Measurements from ENCODE around the gene GAMT. TPM values are rescaled to one million over a fixed set of nuclear protein-coding genes. Genes with fewer than 3 reads are reported as not detected.

GAMT gene
- total and polyA plus RNA-seq, 2 experiments from 2014 or later = 21.5 to 36.9 TPM

DNA sequence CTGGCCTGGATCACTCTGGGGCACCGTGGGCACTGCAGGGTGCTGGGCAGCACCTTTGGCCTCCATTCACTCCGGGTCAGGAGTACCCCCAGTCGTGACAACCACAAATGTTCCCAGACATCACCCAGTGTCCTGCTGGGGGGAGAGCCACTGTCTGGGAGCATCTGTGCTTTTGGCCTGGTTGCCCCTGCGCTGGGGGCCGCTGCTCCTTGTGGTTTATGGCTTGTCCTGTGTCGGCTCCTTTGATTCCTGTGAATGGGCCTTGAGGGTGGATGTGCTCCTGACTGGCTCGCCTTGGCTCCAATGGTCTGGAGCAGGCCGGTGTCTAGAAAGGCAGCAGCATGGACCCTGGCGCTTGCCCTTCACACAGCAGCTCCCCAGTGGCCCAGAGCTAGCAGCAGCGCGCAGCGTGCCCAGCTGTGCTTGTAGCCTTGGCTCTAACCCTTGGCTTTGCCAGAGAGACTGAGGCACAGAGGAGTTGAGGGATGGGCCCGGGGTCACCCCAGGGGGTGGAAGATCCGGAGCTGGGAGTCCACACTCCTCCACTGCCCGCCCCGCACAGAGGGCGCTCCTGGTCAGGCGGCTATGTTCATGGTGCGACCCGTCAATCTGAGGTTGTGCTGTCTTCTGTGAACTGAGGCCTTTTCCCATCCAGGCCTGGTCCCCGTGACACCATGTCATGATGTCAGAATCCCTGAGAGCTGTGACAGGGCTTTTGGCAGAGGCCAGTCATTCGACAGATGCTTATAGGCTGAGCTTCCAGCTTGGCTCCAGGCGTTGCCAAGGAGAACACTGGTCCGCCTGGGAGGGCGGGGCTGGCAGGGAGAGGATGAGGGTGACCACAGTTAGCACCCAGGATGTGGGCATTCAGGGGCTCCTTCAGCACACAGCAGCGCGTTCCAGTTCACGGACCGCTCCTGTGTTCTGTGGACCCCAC, 10.2 kb upstream of the GAMT start (continued):
- TF ChIP-seq, protein P1, sequence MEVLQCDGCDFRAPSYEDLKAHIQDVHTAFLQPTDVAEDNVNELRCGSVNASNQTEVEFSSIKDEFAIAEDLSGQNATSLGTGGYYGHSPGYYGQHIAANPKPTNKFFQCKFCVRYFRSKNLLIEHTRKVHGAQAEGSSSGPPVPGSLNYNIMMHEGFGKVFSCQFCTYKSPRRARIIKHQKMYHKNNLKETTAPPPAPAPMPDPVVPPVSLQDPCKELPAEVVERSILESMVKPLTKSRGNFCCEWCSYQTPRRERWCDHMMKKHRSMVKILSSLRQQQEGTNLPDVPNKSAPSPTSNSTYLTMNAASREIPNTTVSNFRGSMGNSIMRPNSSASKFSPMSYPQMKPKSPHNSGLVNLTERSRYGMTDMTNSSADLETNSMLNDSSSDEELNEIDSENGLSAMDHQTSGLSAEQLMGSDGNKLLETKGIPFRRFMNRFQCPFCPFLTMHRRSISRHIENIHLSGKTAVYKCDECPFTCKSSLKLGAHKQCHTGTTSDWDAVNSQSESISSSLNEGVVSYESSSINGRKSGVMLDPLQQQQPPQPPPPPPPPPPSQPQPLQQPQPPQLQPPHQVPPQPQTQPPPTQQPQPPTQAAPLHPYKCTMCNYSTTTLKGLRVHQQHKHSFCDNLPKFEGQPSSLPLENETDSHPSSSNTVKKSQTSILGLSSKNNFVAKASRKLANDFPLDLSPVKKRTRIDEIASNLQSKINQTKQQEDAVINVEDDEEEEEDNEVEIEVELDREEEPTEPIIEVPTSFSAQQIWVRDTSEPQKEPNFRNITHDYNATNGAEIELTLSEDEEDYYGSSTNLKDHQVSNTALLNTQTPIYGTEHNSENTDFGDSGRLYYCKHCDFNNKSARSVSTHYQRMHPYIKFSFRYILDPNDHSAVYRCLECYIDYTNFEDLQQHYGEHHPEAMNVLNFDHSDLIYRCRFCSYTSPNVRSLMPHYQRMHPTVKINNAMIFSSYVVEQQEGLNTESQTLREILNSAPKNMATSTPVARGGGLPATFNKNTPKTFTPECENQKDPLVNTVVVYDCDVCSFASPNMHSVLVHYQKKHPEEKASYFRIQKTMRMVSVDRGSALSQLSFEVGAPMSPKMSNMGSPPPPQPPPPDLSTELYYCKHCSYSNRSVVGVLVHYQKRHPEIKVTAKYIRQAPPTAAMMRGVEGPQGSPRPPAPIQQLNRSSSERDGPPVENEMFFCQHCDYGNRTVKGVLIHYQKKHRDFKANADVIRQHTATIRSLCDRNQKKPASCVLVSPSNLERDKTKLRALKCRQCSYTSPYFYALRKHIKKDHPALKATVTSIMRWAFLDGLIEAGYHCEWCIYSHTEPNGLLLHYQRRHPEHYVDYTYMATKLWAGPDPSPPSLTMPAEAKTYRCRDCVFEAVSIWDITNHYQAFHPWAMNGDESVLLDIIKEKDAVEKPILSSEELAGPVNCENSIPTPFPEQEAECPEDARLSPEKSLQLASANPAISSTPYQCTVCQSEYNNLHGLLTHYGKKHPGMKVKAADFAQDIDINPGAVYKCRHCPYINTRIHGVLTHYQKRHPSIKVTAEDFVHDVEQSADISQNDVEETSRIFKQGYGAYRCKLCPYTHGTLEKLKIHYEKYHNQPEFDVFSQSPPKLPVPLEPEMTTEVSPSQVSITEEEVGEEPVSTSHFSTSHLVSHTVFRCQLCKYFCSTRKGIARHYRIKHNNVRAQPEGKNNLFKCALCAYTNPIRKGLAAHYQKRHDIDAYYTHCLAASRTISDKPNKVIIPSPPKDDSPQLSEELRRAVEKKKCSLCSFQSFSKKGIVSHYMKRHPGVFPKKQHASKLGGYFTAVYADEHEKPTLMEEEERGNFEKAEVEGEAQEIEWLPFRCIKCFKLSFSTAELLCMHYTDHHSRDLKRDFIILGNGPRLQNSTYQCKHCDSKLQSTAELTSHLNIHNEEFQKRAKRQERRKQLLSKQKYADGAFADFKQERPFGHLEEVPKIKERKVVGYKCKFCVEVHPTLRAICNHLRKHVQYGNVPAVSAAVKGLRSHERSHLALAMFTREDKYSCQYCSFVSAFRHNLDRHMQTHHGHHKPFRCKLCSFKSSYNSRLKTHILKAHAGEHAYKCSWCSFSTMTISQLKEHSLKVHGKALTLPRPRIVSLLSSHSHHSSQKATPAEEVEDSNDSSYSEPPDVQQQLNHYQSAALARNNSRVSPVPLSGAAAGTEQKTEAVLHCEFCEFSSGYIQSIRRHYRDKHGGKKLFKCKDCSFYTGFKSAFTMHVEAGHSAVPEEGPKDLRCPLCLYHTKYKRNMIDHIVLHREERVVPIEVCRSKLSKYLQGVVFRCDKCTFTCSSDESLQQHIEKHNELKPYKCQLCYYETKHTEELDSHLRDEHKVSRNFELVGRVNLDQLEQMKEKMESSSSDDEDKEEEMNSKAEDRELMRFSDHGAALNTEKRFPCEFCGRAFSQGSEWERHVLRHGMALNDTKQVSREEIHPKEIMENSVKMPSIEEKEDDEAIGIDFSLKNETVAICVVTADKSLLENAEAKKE (CRISPR knock-in tag; IDR thresholded peaks at IDR 0.05) = no peak
- TF ChIP-seq ZNF331 (CRISPR knock-in tag; IDR thresholded peaks at IDR 0.05; ENCODE audit: low read depth) = no peak
- TF ChIP-seq, protein P2, sequence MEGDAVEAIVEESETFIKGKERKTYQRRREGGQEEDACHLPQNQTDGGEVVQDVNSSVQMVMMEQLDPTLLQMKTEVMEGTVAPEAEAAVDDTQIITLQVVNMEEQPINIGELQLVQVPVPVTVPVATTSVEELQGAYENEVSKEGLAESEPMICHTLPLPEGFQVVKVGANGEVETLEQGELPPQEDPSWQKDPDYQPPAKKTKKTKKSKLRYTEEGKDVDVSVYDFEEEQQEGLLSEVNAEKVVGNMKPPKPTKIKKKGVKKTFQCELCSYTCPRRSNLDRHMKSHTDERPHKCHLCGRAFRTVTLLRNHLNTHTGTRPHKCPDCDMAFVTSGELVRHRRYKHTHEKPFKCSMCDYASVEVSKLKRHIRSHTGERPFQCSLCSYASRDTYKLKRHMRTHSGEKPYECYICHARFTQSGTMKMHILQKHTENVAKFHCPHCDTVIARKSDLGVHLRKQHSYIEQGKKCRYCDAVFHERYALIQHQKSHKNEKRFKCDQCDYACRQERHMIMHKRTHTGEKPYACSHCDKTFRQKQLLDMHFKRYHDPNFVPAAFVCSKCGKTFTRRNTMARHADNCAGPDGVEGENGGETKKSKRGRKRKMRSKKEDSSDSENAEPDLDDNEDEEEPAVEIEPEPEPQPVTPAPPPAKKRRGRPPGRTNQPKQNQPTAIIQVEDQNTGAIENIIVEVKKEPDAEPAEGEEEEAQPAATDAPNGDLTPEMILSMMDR (conservative IDR thresholded peaks at IDR 0.05; ENCODE audit: low read depth in 2 of 2) = no peak
- TF ChIP-seq EZH2 (IDR thresholded peaks at IDR 0.05; ENCODE audit: low read depth, unreplicated experiment) = no peak
- TF ChIP-seq STAT1 (IDR thresholded peaks at IDR 0.05; ENCODE audit: unreplicated experiment) = no peak
- no peak for TF ChIP-seq ZNF114 (CRISPR knock-in tag; IDR thresholded peaks at IDR 0.05)

All from GM23338 (cell line).